Left renal cortex interstitium (tissue), 4 donors: Measurements from ENCODE around the gene CCDC57. TPM values are rescaled to one million over a fixed set of nuclear protein-coding genes. Genes with fewer than 3 reads are reported as not detected.

Experiments
- DNase-seq, 4 donors: peaks; one replicate each; pipeline ENCODE4 v3.0.0-alpha.2; 2013; ENCODE audit warnings: low read depth in 4 of 4, low spot score in 2 of 4, missing footprints in 1 of 4
- polyA plus RNA-seq, 4 donors: library from polyadenylated mRNA; unstranded; fragments of 120-200 nt; gene quantifications; one replicate each; pipeline ENCODE4 v1.2.1, GENCODE V29; 2013; ENCODE audit not compliant: insufficient read length in 4 of 4

The CCDC57 gene
- polyA plus RNA-seq, 4 donors, result 29.8 to 93.3 (median 62.1) TPM

DNA sequence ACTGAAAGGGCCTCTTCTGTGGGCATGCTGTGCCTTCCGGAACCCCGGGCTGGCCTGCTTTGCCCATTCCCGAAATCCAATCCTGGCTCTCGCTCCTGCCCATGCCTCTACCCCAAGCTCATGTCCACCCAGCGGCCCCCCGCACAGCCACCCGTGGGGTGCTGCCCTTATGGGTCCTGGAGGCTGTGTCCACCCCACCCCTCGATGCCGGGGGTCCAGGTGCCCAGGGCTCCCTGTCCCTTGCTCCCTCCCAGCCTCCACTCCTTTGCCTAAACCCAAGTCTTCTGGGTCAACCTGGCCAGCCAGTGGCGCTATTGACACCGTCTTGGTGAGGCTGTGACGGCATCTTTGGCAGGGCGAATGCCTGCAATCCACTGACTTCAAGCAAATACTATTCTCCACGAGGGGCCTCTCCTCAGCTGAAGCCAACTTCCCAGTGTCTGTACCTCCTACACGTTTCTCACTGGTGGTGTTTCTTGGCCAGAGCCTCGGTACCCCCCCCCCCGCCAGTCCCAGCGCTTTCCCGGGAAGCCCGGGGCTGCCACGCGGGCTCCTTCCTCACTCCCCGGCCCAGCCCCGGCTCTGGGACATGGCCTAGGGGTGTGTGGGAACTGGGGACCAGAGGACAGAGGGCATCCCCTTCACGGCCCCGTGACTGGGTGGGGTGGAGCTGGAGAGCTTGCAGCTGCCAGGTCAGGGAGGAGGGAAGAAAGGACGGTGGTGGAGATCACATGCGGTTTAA, 134.9 kb downstream of the CCDC57 start:
- no peak for DNase-seq

GRCh38 chr17:82076785-82077591, 135.7 kb downstream of the CCDC57 start:
- DNase-seq, result no peak

- DNase-seq, result no peak
These were observed 136.4 kb downstream of the CCDC57 start for GRCh38 chr17:82076018-82076784.

DNA sequence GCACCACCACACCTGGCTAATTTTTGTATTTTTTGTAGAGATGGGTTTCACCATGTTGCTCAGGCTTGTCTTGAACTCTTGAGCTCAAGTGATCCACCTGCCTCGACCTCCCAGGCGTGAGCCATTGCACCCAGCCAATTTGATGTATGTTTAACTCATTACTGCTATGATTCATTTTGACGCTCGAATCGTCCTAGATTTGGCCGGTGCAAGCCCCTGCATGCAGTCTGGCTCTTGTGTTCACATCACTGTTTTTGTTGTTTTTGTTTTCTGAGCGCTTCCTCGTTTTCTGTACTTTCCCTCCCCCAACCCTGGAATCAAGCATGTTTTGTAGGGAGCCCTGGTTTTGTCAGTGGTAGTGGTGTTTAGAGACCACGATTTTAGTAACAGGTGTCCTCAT, 139.2 kb downstream of the CCDC57 start:
- no peak for DNase-seq

- no peak for DNase-seq
These were observed 139.8 kb downstream of the CCDC57 start for GRCh38 chr17:82072827-82073226.

GRCh38 chr17:82070611-82071010, 142.0 kb downstream of the CCDC57 start:
- no peak for DNase-seq

GRCh38 chr17:82065638-82066303, 146.9 kb downstream of the CCDC57 start, which contains the start of gene DUS1L:
Gene DUS1L, minus strand, starts transcription at chr17:82065804. Its CDS starts 745 bp downstream, at chr17:82065059.
- peak in 2 of 4 donors; percentile 14 to 27 for DNase-seq

DNA sequence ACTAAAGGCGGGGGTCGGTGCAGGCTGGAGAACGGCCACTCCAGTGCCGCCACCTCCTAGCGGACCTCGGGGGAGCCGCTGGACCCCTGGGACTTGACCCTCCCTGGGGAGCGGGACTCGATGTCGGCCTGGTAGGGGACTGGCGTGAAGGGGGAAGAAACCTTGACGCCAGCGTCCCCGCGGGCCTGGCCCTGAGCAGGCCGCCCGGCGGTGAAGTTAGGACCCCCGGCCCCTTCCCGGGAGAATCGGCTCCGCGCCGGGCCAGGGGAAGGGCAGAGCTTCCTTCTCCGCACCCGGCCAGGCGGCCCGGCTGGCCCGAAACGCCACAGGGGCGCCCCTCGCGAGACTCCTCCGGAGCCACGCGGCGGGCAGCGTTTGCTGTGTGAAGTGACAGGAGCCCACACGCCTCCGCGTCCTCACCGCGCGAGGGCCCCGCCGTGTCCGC, 147.4 kb downstream of the CCDC57 start:
- no peak for DNase-seq

- no peak for DNase-seq
These were observed 148.0 kb downstream of the CCDC57 start for GRCh38 chr17:82064433-82065192.

DNA sequence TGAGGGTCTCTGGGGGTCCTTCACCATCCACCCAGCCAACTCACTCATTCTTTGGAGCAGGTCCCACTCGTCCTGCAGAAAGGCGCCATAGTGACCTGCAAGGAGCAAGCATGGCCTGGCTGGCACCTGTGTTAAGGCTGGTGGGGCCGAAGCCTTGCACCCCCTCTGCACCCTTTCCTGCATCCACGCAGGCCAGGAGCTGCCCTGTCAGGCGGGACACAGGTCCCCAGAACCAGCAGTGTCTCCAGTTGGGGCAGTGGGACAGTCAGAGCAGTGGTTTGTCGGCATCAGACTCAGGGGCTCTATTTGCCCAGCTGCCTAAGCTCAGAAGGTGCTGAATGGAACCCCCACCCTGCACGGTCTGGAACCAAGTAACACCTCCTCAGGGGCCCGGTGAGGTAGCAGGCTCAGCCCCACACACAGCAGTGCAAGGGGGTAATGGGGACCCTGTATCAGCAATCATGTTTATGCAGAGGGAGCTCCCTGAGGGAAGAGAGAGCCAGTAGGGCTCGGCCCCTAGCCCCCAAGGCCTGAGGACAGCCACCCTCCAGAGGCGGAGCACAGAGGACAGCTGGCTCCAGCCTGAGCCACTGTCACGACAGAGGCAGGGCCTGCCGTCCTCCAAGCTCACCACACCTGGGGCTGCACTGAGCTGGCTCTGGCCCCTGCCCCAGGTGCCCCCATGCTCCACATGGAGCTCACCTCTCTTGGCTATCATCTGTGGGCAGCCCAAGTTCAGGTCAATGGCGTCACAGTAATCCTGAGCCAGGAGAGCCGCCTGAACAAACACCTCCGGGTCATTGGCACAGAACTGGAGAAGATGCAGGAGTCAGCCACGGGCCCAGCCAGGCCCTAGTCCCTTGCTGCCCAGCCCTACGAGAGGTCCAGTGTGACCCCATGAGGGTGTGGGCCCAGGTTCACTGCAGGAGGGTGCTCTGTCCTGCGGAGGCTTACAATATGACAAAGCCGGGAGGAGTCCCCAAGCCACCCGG, 148.9 kb downstream of the CCDC57 start:
- no peak for DNase-seq

DNA sequence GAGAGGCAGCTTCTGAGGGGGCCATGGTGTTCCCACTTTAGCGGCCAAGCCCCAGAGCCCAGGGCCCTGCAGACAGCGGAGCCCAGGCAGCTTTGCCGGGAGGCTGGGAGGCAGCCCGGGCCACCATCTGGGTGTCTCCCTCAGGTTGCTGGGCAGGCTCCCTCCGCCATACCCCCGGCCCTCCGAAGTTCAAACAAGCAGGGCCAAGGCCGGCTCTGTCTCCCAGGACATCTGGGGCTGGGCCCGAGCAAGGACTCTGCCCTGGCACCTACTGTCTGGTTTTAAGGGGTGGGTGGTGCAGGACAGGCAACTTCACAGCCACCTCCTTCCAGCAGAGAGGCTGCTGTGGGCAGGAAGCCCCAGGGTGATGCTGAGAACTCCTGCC, 149.7 kb downstream of the CCDC57 start:
- no peak for DNase-seq

GRCh38 chr17:82062076-82062983, 150.3 kb downstream of the CCDC57 start:
- no peak for DNase-seq

DNA sequence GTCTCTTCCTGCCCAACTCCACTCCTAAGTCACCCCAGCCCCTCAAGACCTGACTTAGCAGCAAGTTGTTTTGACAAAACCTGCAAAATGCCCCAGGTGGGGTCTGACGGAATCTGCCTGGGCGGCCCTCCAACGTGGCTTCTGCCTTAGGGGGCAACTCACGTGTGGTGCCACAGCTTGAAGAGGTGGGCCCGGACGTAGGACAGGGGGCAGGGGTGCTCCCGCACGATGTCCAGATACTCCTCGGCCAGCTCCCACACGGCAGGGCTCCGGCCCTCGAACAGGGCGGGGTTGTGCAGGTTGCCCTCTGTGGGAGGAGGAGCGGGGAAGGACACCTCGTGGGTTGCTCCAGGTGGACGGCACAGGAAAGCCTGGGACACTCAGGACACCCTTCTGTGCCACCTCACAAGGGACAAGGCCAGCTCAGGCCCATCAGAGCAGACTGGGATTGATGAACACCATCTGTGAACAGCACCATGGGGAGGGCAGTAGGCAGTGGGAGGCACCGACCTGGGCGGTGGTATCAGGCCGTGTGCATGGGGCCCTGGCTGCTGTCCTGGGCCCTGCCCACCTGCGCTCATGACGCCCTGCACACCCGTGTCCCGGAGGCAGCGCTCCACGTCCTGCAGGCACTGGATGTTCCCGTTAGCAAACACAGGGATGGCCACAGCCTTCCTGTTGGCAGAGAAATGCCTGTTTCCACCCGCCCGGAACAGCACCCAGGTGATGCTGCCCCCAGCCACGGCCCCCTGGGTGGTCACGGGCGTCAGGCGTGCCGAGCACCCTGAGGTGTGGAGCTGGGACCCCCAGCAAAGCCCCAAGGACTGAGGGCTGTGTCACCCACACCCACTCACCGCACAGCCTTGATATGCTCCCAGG, 151.4 kb downstream of the CCDC57 start:
- no peak for DNase-seq

- no peak for DNase-seq
These were observed 152.0 kb downstream of the CCDC57 start for GRCh38 chr17:82060614-82061013.

DNA sequence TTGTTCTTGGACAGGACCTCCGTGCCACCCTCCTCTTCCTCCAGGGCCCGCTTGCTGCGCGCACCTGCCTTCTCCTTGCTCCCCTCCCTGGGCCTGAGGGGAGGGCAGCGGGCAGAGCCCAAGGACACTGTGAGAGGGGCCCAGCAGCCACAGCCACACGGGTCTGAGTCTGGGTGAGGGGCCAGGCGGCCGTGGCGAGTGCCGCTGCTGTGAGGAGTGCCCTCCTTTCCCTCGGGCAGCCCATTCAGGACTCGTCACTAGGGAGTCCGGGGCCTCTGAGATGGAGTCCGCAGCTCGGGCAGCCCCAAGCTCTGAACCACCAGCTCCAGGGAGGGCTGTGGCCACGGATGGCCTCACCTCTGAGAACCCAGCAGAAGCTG, 152.7 kb downstream of the CCDC57 start:
- DNase-seq, result no peak

- no peak for DNase-seq
These were observed 153.2 kb downstream of the CCDC57 start for GRCh38 chr17:82059272-82060000.
